MCF 10A (cell line): ENCODE data around the gene LCLAT1. TPM values are rescaled to one million over a fixed set of nuclear protein-coding genes. Genes with fewer than 3 reads are reported as not detected.
"Not testable (repeated sequence)": the region's sequence is repeated elsewhere in the genome, so short reads cannot be mapped to it uniquely, and the experiment has no call there.

ENCODE experiments used
- BruUV-seq: library from RNA; stranded (reverse); fragments of 400-500 nt; replicated peaks from 2 replicates; lab custom pipeline; 2021; lab: Mats Ljungman, UMichigan
- CTCF ChIA-PET: fragments of 300-600 bp; sonication (Branson Sonifier 250); formaldehyde crosslinking; extraction: SDS; loops from one replicate; lab custom pipeline; 2021; ENCODE audit warnings: antibody characterized with exemption, inconsistent platforms; lab: Yijun Ruan, JAX
- POLR2A ChIA-PET: fragments of 300-600, 350-650 bp; sonication (Branson Sonifier 250); formaldehyde crosslinking; extraction: SDS; loops from one replicate; lab custom pipeline; 2020; ENCODE audit warnings: antibody characterized with exemption, inconsistent platforms; lab: Yijun Ruan, JAX
- DNase-seq: peaks from one replicate; pipeline ENCODE4 v3.0.0-alpha.2; 2018; ENCODE audit not compliant: unreplicated experiment
- H3K27ac Mint-ChIP-seq: one replicate; pipeline ENCODE4 v1.8.0; 2022; ENCODE audit warnings: mild to moderate bottlenecking, low read depth, mixed read lengths; ENCODE audit not compliant: unreplicated experiment
- H3K27me3 Mint-ChIP-seq: one replicate; pipeline ENCODE4 v1.8.0; 2022; ENCODE audit warnings: mixed read lengths; ENCODE audit not compliant: insufficient read depth, unreplicated experiment
- H3K36me3 Mint-ChIP-seq: one replicate; pipeline ENCODE4 v1.8.0; 2022; ENCODE audit warnings: mild to moderate bottlenecking, moderate library complexity, mixed read lengths; ENCODE audit not compliant: insufficient read depth, unreplicated experiment
- H3K4me1 Mint-ChIP-seq: one replicate; pipeline ENCODE4 v1.8.0; 2022; ENCODE audit warnings: mixed read lengths; ENCODE audit not compliant: insufficient read depth, unreplicated experiment
- H3K4me3 Mint-ChIP-seq: one replicate; pipeline ENCODE4 v1.8.0; 2022; ENCODE audit warnings: mild to moderate bottlenecking, moderate library complexity, mixed read lengths; ENCODE audit not compliant: unreplicated experiment
- H3K9me3 Mint-ChIP-seq: one replicate; pipeline ENCODE4 v1.8.0; 2022; ENCODE audit warnings: mixed read lengths; ENCODE audit not compliant: unreplicated experiment
- intact Hi-C: fragments of 100-400 bp; cut with micrococcal nuclease; formaldehyde crosslinking; loops from 2 replicates; pipeline ENCODE4 v1.14.1; 2022
- total RNA-seq: library from RNA; stranded (reverse); gene quantifications from 2 replicates; pipeline ENCODE4 v1.2.3, GENCODE V29; 2022
- TF ChIP-seq, protein P1 (sequence below): fragments of 200-600 bp; IDR thresholded peaks from one replicate; pipeline ENCODE4 v1.8.0; 2022; ENCODE audit warnings: antibody characterized with exemption, mild to moderate bottlenecking; ENCODE audit not compliant: unreplicated experiment

LCLAT1 gene
- total RNA-seq, 1 experiment from 2014 or later, result 27.5 TPM

DNA sequence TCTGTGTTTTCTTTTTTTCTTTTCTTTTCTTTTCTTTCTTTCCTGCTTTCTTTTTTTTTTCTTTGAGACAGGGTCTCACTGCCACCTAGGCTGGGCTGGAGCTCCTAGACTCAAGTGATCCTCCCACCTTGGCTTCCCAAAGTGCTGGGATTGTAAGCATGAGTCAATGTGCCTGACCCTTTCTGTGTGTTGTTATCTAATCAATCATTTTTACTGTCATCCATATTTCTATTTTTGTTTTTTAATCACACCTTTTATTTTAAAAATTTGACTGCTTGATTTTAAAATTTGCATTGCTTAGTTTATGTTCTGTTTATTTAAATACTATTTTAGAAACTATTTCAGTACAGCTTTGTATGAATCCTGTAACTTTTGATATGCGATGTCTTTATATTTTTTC, 19.2 kb downstream of the LCLAT1 start:
- intact Hi-C loops, result no loop called here
- Mint-ChIP-seq H3K27me3 (no peaks in the 10 kb centered on the region), H3K9me3 (no peaks in the 10 kb centered on the region), H3K4me1 (peaks cover 11% of the 10 kb centered on the region), H3K27ac (no peak overlapping the region), H3K4me3 (no peak overlapping the region), H3K36me3 (no peaks in the 10 kb centered on the region)
- ChIA-PET CTCF (interaction anchor here (0.6 kb wide), 1 partner anchor 9 kb away, joined by 3 read pairs; no protein-coding TSS in a partner anchor), POLR2A (interaction anchor here (0.6 to 1.3 kb wide), 3 partner anchors 10 to 42 kb away, joined by 3 to 9 read pairs (median 3); no protein-coding TSS in a partner anchor)
- no TSS peak for BruUV-seq
- TF ChIP-seq, protein P1, sequence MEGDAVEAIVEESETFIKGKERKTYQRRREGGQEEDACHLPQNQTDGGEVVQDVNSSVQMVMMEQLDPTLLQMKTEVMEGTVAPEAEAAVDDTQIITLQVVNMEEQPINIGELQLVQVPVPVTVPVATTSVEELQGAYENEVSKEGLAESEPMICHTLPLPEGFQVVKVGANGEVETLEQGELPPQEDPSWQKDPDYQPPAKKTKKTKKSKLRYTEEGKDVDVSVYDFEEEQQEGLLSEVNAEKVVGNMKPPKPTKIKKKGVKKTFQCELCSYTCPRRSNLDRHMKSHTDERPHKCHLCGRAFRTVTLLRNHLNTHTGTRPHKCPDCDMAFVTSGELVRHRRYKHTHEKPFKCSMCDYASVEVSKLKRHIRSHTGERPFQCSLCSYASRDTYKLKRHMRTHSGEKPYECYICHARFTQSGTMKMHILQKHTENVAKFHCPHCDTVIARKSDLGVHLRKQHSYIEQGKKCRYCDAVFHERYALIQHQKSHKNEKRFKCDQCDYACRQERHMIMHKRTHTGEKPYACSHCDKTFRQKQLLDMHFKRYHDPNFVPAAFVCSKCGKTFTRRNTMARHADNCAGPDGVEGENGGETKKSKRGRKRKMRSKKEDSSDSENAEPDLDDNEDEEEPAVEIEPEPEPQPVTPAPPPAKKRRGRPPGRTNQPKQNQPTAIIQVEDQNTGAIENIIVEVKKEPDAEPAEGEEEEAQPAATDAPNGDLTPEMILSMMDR, result no peak
- DNase-seq, result no peak

GRCh38 chr2:30467062-30467826, 20.2 kb downstream of the LCLAT1 start:
- BruUV-seq, H3K27me3 Mint-ChIP-seq, DNase-seq, H3K9me3 Mint-ChIP-seq, H3K4me3 Mint-ChIP-seq, CTCF ChIA-PET, POLR2A ChIA-PET, H3K27ac Mint-ChIP-seq, intact Hi-C loops, H3K36me3 Mint-ChIP-seq: not testable (repeated sequence)
- H3K4me1 Mint-ChIP-seq, result peaks cover 14% of the 10 kb centered on the region

GRCh38 chr2:30470426-30470825, 23.4 kb downstream of the LCLAT1 start:
- BruUV-seq, result no TSS peak
- POLR2A ChIA-PET, result no interaction called here

DNA sequence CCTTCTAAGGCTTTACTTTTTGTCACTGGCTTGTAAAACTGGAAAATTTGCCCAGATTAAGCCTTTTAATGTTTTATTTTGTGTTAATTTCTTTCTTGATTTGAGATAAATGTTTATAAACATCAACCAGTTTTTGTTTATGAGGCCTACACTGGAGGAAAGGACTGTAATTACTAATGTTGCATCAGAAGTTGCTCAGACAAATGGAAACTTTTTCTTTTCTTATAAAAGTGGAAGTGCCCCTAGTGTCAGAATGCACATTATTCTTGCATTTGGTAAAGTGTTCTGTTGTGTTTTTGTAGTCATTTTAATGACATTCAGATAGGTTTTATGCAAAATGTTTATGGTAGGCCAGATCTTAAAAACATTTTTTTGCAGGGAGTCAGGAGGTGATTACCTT, 25.3 kb downstream of the LCLAT1 start:
- no peak overlapping the region for H3K4me3 Mint-ChIP-seq
- H3K4me1 Mint-ChIP-seq, result peaks cover 9% of the 10 kb centered on the region
- intact Hi-C loops, result no loop called here
- no peak overlapping the region for H3K27ac Mint-ChIP-seq
- H3K36me3 Mint-ChIP-seq, result no peaks in the 10 kb centered on the region
- BruUV-seq, result no TSS peak
- no peaks in the 10 kb centered on the region for H3K9me3 Mint-ChIP-seq
- TF ChIP-seq, protein P1, result no peak
- ChIA-PET POLR2A (interaction anchor here (0.7 to 0.8 kb wide), 2 partner anchors 9 to 203 kb away, joined by 3 read pairs; no protein-coding TSS in a partner anchor), CTCF (interaction anchor here (0.7 kb wide), 1 partner anchor 117 kb away, joined by 4 read pairs; no protein-coding TSS in a partner anchor)
- no peak for DNase-seq
- H3K27me3 Mint-ChIP-seq, result no peaks in the 10 kb centered on the region

More at GRCh38 chr2:30470426-30470825, 23.4 kb downstream of the LCLAT1 start:
- TF ChIP-seq, protein P1, result no peak
- no peaks in the 10 kb centered on the region for H3K9me3 Mint-ChIP-seq
- no peak overlapping the region for H3K4me3 Mint-ChIP-seq
- intact Hi-C loops, result no loop called here
- CTCF ChIA-PET, result interaction anchor here (0.6 to 0.7 kb wide), 2 partner anchors 148 to 243 kb away, joined by 3 read pairs; no protein-coding TSS in a partner anchor
- H3K27me3 Mint-ChIP-seq, result no peaks in the 10 kb centered on the region
- H3K36me3 Mint-ChIP-seq, result no peaks in the 10 kb centered on the region
- no peak for DNase-seq
- peaks cover 14% of the 10 kb centered on the region for H3K4me1 Mint-ChIP-seq
- H3K27ac Mint-ChIP-seq, result no peak overlapping the region
